IPS-NIHi11 (cell line): ENCODE measurements around the gene KLK7.
A peak's percentile ranks its signal among the peaks of the same experiment; 100 is the strongest.
"Not testable (repeated sequence)": the region's sequence is repeated elsewhere in the genome, so short reads cannot be mapped to it uniquely, and the experiment has no call there.

Source experiments
- DNase-seq: peaks from one replicate; pipeline ENCODE4 v3.0.0; 2012; ENCODE audit warnings: mixed read lengths, low spot score

KLK7 gene

GRCh38 chr19:51010066-51010795 is 26.5 kb upstream of the KLK7 start:
- no peak for DNase-seq

- DNase-seq: no peak
Measured at GRCh38 chr19:51009061-51009891, 25.6 kb upstream of the KLK7 start.

GRCh38 chr19:51007488-51007887 is 23.8 kb upstream of the KLK7 start:
- DNase-seq: no peak

- DNase-seq: no peak
Measured at GRCh38 chr19:51006406-51006805, 22.7 kb upstream of the KLK7 start.

- no peak for DNase-seq
Measured at GRCh38 chr19:51005248-51005647, 21.5 kb upstream of the KLK7 start.

GRCh38 chr19:51003316-51003715 is 19.6 kb upstream of the KLK7 start:
- DNase-seq: no peak

GRCh38 chr19:51002542-51003311 is 19.0 kb upstream of the KLK7 start:
- peak; percentile 89 for DNase-seq

- DNase-seq: no peak
Measured at GRCh38 chr19:51002089-51002532, 18.4 kb upstream of the KLK7 start.

GRCh38 chr19:51001515-51001914 is 17.8 kb upstream of the KLK7 start, which contains the start of gene KLK8:
KLK8 (minus strand) TSS chr19:51001604; CDS start chr19:51001167, 437 bp downstream.
- no peak for DNase-seq

GRCh38 chr19:51000981-51001380 is 17.3 kb upstream of the KLK7 start:
- peak; percentile 72 for DNase-seq

GRCh38 chr19:51000426-51000825 is 16.7 kb upstream of the KLK7 start:
- DNase-seq: no peak

GRCh38 chr19:50998686-50999085 is 15.0 kb upstream of the KLK7 start:
- no peak for DNase-seq

- no peak for DNase-seq
Measured at GRCh38 chr19:50998061-50998460, 14.3 kb upstream of the KLK7 start.

- DNase-seq: peak; percentile 39
Measured at GRCh38 chr19:50994129-50994528, 10.4 kb upstream of the KLK7 start.

GRCh38 chr19:50992666-50993035 is 8.9 kb upstream of the KLK7 start:
- no peak for DNase-seq

- DNase-seq: not testable (repeated sequence)
Measured at GRCh38 chr19:50984416-50984815, 699 bp upstream of the KLK7 start.

GRCh38 chr19:50982186-50982585 is 1.5 kb downstream of the KLK7 start:
- DNase-seq: no peak

- DNase-seq: no peak
Measured at GRCh38 chr19:50981587-50982146, 2.0 kb downstream of the KLK7 start.

- no peak for DNase-seq
Measured at GRCh38 chr19:50980208-50980607, 3.5 kb downstream of the KLK7 start.

GRCh38 chr19:50979758-50980157 is 4.0 kb downstream of the KLK7 start:
- DNase-seq: no peak

GRCh38 chr19:50978772-50979390 is 4.8 kb downstream of the KLK7 start:
- DNase-seq: no peak

GRCh38 chr19:50977626-50978025 is 6.1 kb downstream of the KLK7 start:
- no peak for DNase-seq
